ENCODE measurements around the gene SELENOI. TPM values are rescaled to one million over a fixed set of nuclear protein-coding genes. Genes with fewer than 3 reads are reported as not detected.

SELENOI gene
- total and polyA plus RNA-seq, 2 of the 4 experiments (the other 2 are of a cell fraction) = 5.1 to 25.1 TPM

DNA sequence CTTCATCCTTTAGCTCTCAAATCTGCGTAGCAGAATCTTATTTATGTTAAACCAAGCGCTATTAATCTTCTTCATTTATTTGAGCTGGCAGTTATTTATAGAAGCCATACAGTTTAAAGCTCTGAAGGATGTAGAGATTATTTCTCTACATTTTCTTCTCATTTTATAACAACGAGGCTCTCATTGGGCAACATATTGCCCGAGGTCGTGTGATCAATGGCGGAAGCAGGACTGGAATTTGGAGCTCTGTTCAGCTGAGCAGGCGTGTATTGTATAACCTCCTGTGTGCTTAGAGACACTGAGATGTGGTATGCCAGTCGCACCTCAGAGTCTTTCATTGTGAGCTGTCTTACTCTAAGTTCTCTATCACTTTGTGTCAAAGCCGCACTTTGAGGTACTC lies 38.2 kb downstream of the SELENOI start:
- Histone ChIP-seq H3K4me1 (ENCODE audit: control insufficient read depth, insufficient read depth, low read length) (no peaks in the 10 kb centered on the region), H4K20me1 (ENCODE audit: insufficient read depth, low read length) (no peaks in the 10 kb centered on the region), H3K27me3 (ENCODE audit: control insufficient read depth, insufficient read depth, low read length) (no peaks in the 10 kb centered on the region), H3K36me3 (ENCODE audit: control insufficient read depth, insufficient read depth, low read length) (peaks cover 5% of the 10 kb centered on the region; the same call in 1 of the 2 replicates), H2AFZ (replicated peaks; ENCODE audit: low read length, poor library complexity) (no peak overlapping the region), H2BK5ac (ENCODE audit: low read depth, low read length, poor library complexity, severe bottlenecking) (no peak overlapping the region), H3K4me3 (ENCODE audit: insufficient read depth, low read depth, low read length) (no peak overlapping the region), H3K56ac (ENCODE audit: extremely low read depth, insufficient read depth, low read length) (no peak overlapping the region), H2BK20ac (ENCODE audit: low read depth, low read length) (no peak overlapping the region), H3K9me3 (ENCODE audit: control insufficient read depth, insufficient read depth, low read length) (no peaks in the 10 kb centered on the region), H3K9me1 (ENCODE audit: insufficient read depth, low read length) (no peaks in the 10 kb centered on the region), H3K79me1 (ENCODE audit: low read depth in 1 of 2, low read length in 2 of 2) (peaks cover 3 to 4% of the 10 kb centered on the region in 2 experiments; a peak in 3 of 4 replicates), H2BK120ac (ENCODE audit: low read depth, low read length) (no peak overlapping the region), H3K4me2 (ENCODE audit: low read depth, low read length) (no peak overlapping the region), H3K14ac (replicated peaks; ENCODE audit: low read depth, low read length) (no peak overlapping the region), H2AK5ac (ENCODE audit: low read depth, low read length) (no peak overlapping the region), H3K18ac (ENCODE audit: low read depth, low read length) (no peak overlapping the region), H3K27ac (ENCODE audit: insufficient read depth, low read length) (no peak overlapping the region), H3K4ac (ENCODE audit: low read depth, low read length) (no peak overlapping the region), H2BK15ac (ENCODE audit: low read depth, low read length) (no peak overlapping the region), H2AK9ac (replicated peaks; ENCODE audit: low read depth, low read length, poor library complexity) (no peak overlapping the region), H4K8ac (ENCODE audit: low read depth in 2 of 2, low read length in 2 of 2) (no peak overlapping the region), H3K9ac (ENCODE audit: low read depth, low read length) (no peak overlapping the region), H4K91ac (ENCODE audit: insufficient read depth, low read depth, low read length) (no peak overlapping the region), H4K5ac (ENCODE audit: low read depth, low read length) (no peak overlapping the region), H3K23ac (ENCODE audit: low read depth, low read length) (no peak overlapping the region)
- no peak for ATAC-seq (ENCODE audit: low read depth)
- DNase-seq = no peak
- CTCF ChIA-PET = interaction anchor here (0.6 to 1.1 kb wide), 2 partner anchors 9 to 65 kb away, joined by 3 to 5 read pairs; no protein-coding TSS in a partner anchor
- in situ Hi-C loops (cut with MboI; ENCODE audit: low sequenced_read_pairs) = no loop called here
- TF ChIP-seq MAFK (IDR thresholded peaks at IDR 0.05; ENCODE audit: low read depth, low read length) = no peak
- TF ChIP-seq BHLHE40 (IDR thresholded peaks at IDR 0.05; ENCODE audit: low read depth, low read length) = no peak
- TF ChIP-seq MAZ (IDR thresholded peaks at IDR 0.05; ENCODE audit: borderline replicate concordance, low read depth, low read length) = no peak
- TF ChIP-seq FOS (IDR thresholded peaks at IDR 0.05; ENCODE audit: low read depth, low read length) = no peak
- TF ChIP-seq ELK1 (IDR thresholded peaks at IDR 0.05; ENCODE audit: borderline replicate concordance, low read depth, low read length) = no peak
- no peak for TF ChIP-seq CHD1 (IDR thresholded peaks at IDR 0.05; ENCODE audit: low read depth, low read length)
- intact Hi-C loops (cut with micrococcal nuclease) = no loop called here
- no TSS peak for BruUV-seq (replicated peaks)
- POLR2A ChIA-PET (ENCODE audit: unreplicated experiment) = no interaction called here
- dilution Hi-C loops (cut with HindIII; ENCODE audit: low sequenced_read_pairs, unreplicated experiment) = no loop called here
- WGBS, 2 experiments (ENCODE audit: extremely low coverage in 2 of 2, insufficient read length in 1 of 2) = 90% methylated on average over 2 of the region's 9 CpGs; no CpG with 5 or more reads in 1 of the 2 experiments
